Measurements from ENCODE around the gene TSSK3. TPM values are rescaled to one million over a fixed set of nuclear protein-coding genes. Genes with fewer than 3 reads are reported as not detected.
"Not testable (repeated sequence)": the region's sequence is repeated elsewhere in the genome, so short reads cannot be mapped to it uniquely, and the experiment has no call there.

TSSK3 gene
- total RNA-seq, 4 donors from 2014 or later = 1.8 TPM; not detected in 3

DNA sequence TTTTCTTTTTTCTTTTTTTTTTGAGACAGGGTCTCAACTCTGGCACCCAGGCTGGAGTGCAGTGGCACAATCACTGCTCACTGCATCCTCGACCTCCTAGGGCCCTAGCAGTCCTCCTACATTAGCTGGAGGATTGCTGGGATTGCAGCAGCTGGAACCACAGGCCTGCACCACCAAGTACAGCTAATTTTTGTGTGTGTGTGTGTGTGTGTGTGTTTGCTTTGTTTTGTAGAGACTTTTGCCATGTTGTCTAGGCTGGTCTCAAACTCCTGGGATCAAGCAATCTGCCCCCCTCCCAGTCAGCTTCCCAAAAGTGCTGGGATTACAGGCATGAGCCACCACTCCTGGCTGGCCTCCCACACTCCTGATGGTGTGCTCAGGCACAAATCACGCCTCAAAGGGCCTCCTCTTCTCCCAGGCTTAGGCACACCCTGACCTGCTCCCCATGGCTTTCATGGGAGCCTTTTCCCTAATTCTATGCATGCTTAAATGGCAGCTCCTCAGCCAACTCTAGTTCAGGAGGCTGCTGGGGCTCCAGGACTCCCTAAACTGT is 9.4 kb upstream of the TSSK3 start:
- DNase-seq (no peak), ATAC-seq (no peak)
- Histone ChIP-seq H3K4me3 (peak overlapping the region in 1 of 4 donors; percentile 65), H3K36me3 (peaks cover 0 to 8% of the 10 kb centered on the region in 2 donors), H3K9me3 (no peaks in the 10 kb centered on the region), H3K27me3 (no peaks in the 10 kb centered on the region), H3K27ac (peak overlapping the region; percentile 82 to 95 (median 93)), H3K4me1 (peaks cover 19 to 24% of the 10 kb centered on the region in 2 donors)
- intact Hi-C loops (cut with DNase I; ENCODE audit: low total_unique reads) = no loop called here
- TF ChIP-seq CTCF (IDR thresholded peaks at IDR 0.05 in 4 of 5, conservative IDR thresholded peaks at IDR 0.05 in 1 of 5) = no peak
- no peak for TF ChIP-seq POLR2A (IDR thresholded peaks at IDR 0.05)
- in situ Hi-C loops (cut with MboI; ENCODE audit: low sequenced_read_pairs in 4 of 4) = no loop called here

- Histone ChIP-seq H3K4me1 (peaks cover 19 to 24% of the 10 kb centered on the region in 2 donors), H3K4me3 (no peak overlapping the region), H3K27me3 (no peaks in the 10 kb centered on the region), H3K9me3 (no peaks in the 10 kb centered on the region), H3K36me3 (peaks cover 0 to 8% of the 10 kb centered on the region in 2 donors), H3K27ac (peak overlapping the region; percentile 82 to 95 (median 93))
- TF ChIP-seq POLR2A (IDR thresholded peaks at IDR 0.05) = no peak
- TF ChIP-seq CTCF (IDR thresholded peaks at IDR 0.05 in 4 of 5, conservative IDR thresholded peaks at IDR 0.05 in 1 of 5) = no peak
- intact Hi-C loops (cut with DNase I; ENCODE audit: low total_unique reads) = no loop called here
- DNase-seq (no peak), ATAC-seq (no peak)
- in situ Hi-C loops (cut with MboI; ENCODE audit: low sequenced_read_pairs in 4 of 4) = no loop called here
These were observed 8.9 kb upstream of the TSSK3 start for GRCh38 chr1:32353431-32353830.

- ATAC-seq (no peak), DNase-seq (no peak)
- in situ Hi-C loops (cut with MboI; ENCODE audit: low sequenced_read_pairs in 4 of 4) = no loop called here
- Histone ChIP-seq H3K27me3 (no peaks in the 10 kb centered on the region), H3K27ac (peak overlapping the region in 3 of 4 donors; percentile 91 to 95 (median 95)), H3K4me1 (peaks cover 19 to 24% of the 10 kb centered on the region in 2 donors), H3K36me3 (peaks cover 0 to 8% of the 10 kb centered on the region in 2 donors), H3K9me3 (no peaks in the 10 kb centered on the region), H3K4me3 (no peak overlapping the region)
- intact Hi-C loops (cut with DNase I; ENCODE audit: low total_unique reads) = no loop called here
- no peak for TF ChIP-seq CTCF (IDR thresholded peaks at IDR 0.05 in 4 of 5, conservative IDR thresholded peaks at IDR 0.05 in 1 of 5)
- no peak for TF ChIP-seq POLR2A (IDR thresholded peaks at IDR 0.05)
These were observed 8.3 kb upstream of the TSSK3 start for GRCh38 chr1:32353886-32354570.

DNA sequence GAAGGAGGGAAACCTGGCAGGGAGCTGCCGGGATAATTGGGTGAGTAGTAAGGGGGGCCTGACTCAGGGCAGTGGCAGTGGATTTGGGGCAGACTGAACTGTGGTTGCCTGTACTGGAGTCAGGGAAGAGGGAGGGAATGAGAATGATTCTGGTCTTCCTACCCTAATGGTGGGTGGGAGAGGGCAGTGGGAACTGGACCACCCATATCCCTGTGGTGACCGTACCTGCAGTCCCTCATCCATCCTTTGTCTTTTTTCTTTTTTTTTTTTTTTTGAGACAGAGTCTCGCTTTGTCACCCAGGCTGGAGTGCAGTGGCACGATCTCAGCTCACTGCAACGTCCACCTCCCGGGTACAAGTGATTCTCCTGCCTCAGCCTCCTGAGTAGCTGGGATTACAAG is 6.6 kb upstream of the TSSK3 start:
- H3K4me1 ChIP-seq = peaks cover 19 to 22% of the 10 kb centered on the region in 2 donors
- H3K4me3 ChIP-seq; H3K36me3 ChIP-seq; H3K27me3 ChIP-seq; H3K27ac ChIP-seq; H3K9me3 ChIP-seq; ATAC-seq; in situ Hi-C loops (cut with MboI; ENCODE audit: low sequenced_read_pairs in 4 of 4); intact Hi-C loops (cut with DNase I; ENCODE audit: low total_unique reads); DNase-seq: not testable (repeated sequence)

- in situ Hi-C loops (cut with MboI; ENCODE audit: low sequenced_read_pairs in 4 of 4) = no loop called here
- DNase-seq (no peak), ATAC-seq (no peak)
- H3K27me3 ChIP-seq = no peaks in the 10 kb centered on the region
- H3K4me1 ChIP-seq = peaks cover 20 to 22% of the 10 kb centered on the region in 2 donors
- intact Hi-C loops (cut with DNase I; ENCODE audit: low total_unique reads) = no loop called here
- peaks cover 0 to 8% of the 10 kb centered on the region in 2 donors for H3K36me3 ChIP-seq
- H3K9me3 ChIP-seq = no peaks in the 10 kb centered on the region
- no peak overlapping the region for H3K27ac ChIP-seq
- H3K4me3 ChIP-seq = no peak overlapping the region
- TF ChIP-seq POLR2A (IDR thresholded peaks at IDR 0.05) (no peak), CTCF (IDR thresholded peaks at IDR 0.05 in 4 of 5, conservative IDR thresholded peaks at IDR 0.05 in 1 of 5) (no peak)
These were observed 5.9 kb upstream of the TSSK3 start for GRCh38 chr1:32356478-32356877.

Measured in gastrocnemius medialis (tissue), 4 donors.